ENCODE results near the gene MFAP3L.

Gene MFAP3L

GRCh38 chr4:169993531-169993930 lies 32.7 kb downstream of the MFAP3L start:
- H3K4me3 ChIP-seq (ENCODE audit: low read depth, low read length): no peak overlapping the region
- TF ChIP-seq CTCF (conservative IDR thresholded peaks at IDR 0.05; ENCODE audit: low read depth, low read length): no peak
- no peak for DNase-seq (ENCODE audit: low read depth)

DNA sequence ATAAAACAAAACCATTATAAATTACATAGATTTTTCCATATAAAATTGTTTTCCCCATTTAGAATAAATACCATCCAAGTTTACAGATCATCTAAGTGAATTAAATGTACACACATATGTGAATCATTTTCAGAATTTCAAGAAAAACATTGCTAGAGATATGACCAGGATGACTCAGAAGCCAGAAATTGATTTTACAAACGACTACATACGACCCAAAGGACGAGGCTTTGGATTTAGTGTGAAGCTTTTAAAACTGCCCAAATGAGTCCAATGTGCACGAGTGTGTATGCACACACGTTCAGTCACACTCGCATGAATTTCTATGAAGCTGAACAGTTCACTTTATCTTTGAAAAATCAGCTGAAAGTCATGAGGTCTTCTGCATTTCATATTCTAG lies 37.9 kb downstream of the MFAP3L start:
- TF ChIP-seq CTCF (conservative IDR thresholded peaks at IDR 0.05; ENCODE audit: low read depth, low read length): no peak
- DNase-seq (ENCODE audit: low read depth): peak; percentile 13

DNA sequence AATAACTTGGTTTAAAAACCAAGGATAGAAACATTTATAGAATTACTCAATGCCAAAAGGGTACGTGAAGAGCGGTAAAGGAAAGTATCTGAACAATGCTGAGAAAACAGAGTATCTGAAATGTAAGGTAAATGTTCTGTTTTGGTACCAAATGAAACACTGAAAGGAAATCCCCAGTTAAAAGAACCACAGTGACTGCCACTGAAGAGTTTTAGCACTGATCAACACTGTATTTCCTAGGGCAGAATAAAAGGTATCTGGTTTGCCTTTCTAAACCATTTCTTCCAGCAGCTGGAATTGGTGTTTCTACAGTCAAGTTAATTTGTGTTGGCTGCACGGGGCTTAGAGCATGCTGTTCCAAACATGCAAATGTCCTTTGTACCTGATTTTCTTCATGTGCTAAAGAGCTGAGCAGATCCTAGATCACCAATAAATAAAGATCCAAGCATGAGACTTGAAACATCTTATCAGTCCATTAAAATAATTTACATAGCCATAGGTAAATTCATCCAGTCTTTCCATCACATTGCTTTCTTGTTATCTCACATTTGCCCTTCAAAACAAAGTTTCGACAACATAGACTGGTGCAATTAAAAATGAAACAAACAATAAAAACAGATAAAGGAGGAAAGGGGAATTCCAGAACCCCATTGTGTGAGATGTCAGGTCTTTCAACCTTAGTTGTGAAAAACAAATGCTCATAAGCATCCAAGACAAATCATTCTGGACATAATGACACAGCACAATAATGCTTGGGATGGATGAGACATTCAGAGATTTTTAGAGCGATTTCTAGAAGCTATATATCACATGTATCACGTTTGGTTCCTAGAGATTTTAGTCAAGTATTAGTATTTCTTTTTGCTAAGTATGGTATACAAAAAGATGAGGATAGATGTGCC lies 38.6 kb downstream of the MFAP3L start:
- no peak overlapping the region for H3K4me3 ChIP-seq (ENCODE audit: low read depth, low read length)
- TF ChIP-seq CTCF (conservative IDR thresholded peaks at IDR 0.05; ENCODE audit: low read depth, low read length): no peak
- no peak for DNase-seq (ENCODE audit: low read depth)

More for the DNA sequence above, 37.9 kb downstream of the MFAP3L start:
- no peak overlapping the region for H3K4me3 ChIP-seq (ENCODE audit: low read depth, low read length)

GRCh38 chr4:169986369-169986768 lies 39.8 kb downstream of the MFAP3L start:
- DNase-seq (ENCODE audit: low read depth): no peak
- no peak overlapping the region for H3K4me3 ChIP-seq (ENCODE audit: low read depth, low read length)
- no peak for TF ChIP-seq CTCF (conservative IDR thresholded peaks at IDR 0.05; ENCODE audit: low read depth, low read length)

DNA sequence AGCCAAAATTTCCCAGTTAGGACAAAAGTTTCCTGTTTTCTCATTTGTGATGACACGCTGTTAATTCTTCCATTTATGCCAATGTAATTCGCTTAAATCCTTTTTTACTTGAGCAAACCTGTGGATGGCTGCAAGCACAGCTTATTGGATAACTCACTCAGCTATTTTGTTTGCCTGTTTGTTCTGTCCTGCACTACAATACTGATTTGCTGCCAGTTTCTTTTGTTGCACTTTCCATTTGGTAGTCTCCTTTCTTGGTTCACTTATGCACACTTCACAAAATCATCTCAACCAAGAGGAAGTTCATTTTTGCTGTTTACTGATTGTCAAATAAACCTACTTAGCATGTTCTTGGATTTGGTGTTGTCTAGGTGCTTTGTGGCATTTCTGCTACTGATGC lies 40.3 kb downstream of the MFAP3L start:
- no peak for DNase-seq (ENCODE audit: low read depth)
- no peak overlapping the region for H3K4me3 ChIP-seq (ENCODE audit: low read depth, low read length)
- no peak for TF ChIP-seq CTCF (conservative IDR thresholded peaks at IDR 0.05; ENCODE audit: low read depth, low read length)

DNA sequence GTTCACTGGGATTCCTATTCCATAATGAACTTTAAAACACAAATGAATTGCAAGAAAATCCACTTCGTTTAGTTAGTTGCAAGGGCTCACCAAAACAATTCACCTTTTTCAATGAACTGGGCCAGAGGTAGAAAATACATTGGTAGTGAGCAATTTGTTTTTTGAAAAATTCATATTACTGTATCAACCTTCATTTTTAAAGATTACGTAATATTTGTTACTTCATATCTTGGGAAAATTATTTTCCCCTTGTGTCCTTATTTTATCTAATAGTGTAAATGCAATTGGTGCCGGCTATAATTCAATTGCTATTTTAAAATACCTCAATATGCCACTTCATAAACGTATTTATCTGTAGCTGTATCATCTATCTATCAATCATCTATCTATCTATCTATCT lies 41.5 kb downstream of the MFAP3L start:
- no peak for DNase-seq (ENCODE audit: low read depth)
- no peak for TF ChIP-seq CTCF (conservative IDR thresholded peaks at IDR 0.05; ENCODE audit: low read depth, low read length)
- H3K4me3 ChIP-seq (ENCODE audit: low read depth, low read length): no peak overlapping the region

- TF ChIP-seq CTCF (conservative IDR thresholded peaks at IDR 0.05; ENCODE audit: low read depth, low read length): no peak
- DNase-seq (ENCODE audit: low read depth): no peak
- no peak overlapping the region for H3K4me3 ChIP-seq (ENCODE audit: low read depth, low read length)
These were observed 42.0 kb downstream of the MFAP3L start for GRCh38 chr4:169984173-169984572.
